ENCODE results near the gene ZBTB9. TPM values are rescaled to one million over a fixed set of nuclear protein-coding genes. Genes with fewer than 3 reads are reported as not detected.

The ZBTB9 gene
- total RNA-seq, 2 experiments from 2014 or later = 5.5 to 5.7 TPM

GRCh38 chr6:33420491-33421343 lies 33.7 kb upstream of the ZBTB9 start:
- DNase-seq = no peak
- Mint-ChIP-seq H3K27ac (peak overlapping the region; percentile 62), H3K4me3 (peak overlapping the region; percentile 71), H3K9me3 (no peaks in the 10 kb centered on the region), H3K4me1 (ENCODE audit: low read depth) (peaks cover 78% of the 10 kb centered on the region), H3K27me3 (no peaks in the 10 kb centered on the region), H3K36me3 (ENCODE audit: low read depth) (peaks cover 25% of the 10 kb centered on the region)
- intact Hi-C loops (cut with DNase I, micrococcal nuclease) = no loop called here
- POLR2A ChIA-PET = no interaction called here
- no peak for ATAC-seq (ENCODE audit: poor library complexity)
- Histone ChIP-seq H3K36me3 (ENCODE audit: insufficient read depth, low read length) (peaks cover 9% of the 10 kb centered on the region), H3K27ac (ENCODE audit: low read depth in 1 of 2, low read length in 2 of 2) (no peak overlapping the region), H3K4me3 (ENCODE audit: low read length) (no peak overlapping the region), H3K27me3 (ENCODE audit: control insufficient read depth in 1 of 2, insufficient read depth in 2 of 2, low read length in 2 of 2) (no peaks in the 10 kb centered on the region), H3K4me1 (ENCODE audit: insufficient read depth, low read length) (peaks cover 65% of the 10 kb centered on the region), H3K9me3 (ENCODE audit: control insufficient read depth in 1 of 2, insufficient read depth in 1 of 2, low read length in 2 of 2) (no peaks in the 10 kb centered on the region)
- CTCF ChIA-PET = no interaction called here
- TF ChIP-seq CTCF (IDR thresholded peaks at IDR 0.05) = no peak

- Histone ChIP-seq H3K27me3 (ENCODE audit: control insufficient read depth in 1 of 2, insufficient read depth in 2 of 2, low read length in 2 of 2) (no peaks in the 10 kb centered on the region), H3K9me3 (ENCODE audit: control insufficient read depth in 1 of 2, insufficient read depth in 1 of 2, low read length in 2 of 2) (no peaks in the 10 kb centered on the region), H3K36me3 (ENCODE audit: insufficient read depth, low read length) (peaks cover 3% of the 10 kb centered on the region), H3K27ac (ENCODE audit: low read depth in 1 of 2, low read length in 2 of 2) (no peak overlapping the region), H3K4me3 (ENCODE audit: low read length) (no peak overlapping the region), H3K4me1 (ENCODE audit: insufficient read depth, low read length) (peaks cover 59% of the 10 kb centered on the region)
- peaks cover 77% of the 10 kb centered on the region for H3K4me1 Mint-ChIP-seq (ENCODE audit: low read depth)
- ATAC-seq (ENCODE audit: poor library complexity) (no peak), DNase-seq (no peak)
- ChIA-PET CTCF (no interaction called here), POLR2A (no interaction called here)
- peaks cover 19% of the 10 kb centered on the region for H3K36me3 Mint-ChIP-seq (ENCODE audit: low read depth)
- H3K27ac Mint-ChIP-seq = peak overlapping the region; percentile 62
- TF ChIP-seq CTCF (IDR thresholded peaks at IDR 0.05) = no peak
- H3K9me3 Mint-ChIP-seq = no peaks in the 10 kb centered on the region
- intact Hi-C loops (cut with DNase I, micrococcal nuclease) = no loop called here
- H3K27me3 Mint-ChIP-seq = no peaks in the 10 kb centered on the region
- peak overlapping the region; percentile 71 for H3K4me3 Mint-ChIP-seq
Observed at GRCh38 chr6:33421344-33421643, 33.1 kb upstream of the ZBTB9 start.

DNA sequence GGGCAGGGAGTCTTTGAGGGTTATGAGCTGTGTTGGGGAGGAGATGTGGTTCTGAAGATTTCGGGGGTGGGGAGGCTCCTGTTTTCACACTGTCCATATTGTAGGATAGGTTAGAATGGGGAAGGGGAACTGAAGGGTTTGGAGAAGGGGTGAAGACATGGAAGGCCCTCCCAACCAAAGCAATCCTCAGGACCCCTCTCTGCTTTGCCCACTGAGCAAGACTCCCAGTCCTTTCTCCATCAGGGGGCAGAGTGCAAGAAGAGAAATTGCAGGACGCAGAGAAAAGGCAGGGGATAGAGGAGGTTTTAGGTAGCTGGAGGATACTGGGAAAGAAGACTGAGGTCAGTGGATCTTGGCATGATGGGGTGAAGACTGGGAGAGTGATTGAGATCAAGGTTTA lies 30.6 kb upstream of the ZBTB9 start:
- Histone ChIP-seq H3K36me3 (ENCODE audit: insufficient read depth, low read length) (peaks cover 3% of the 10 kb centered on the region), H3K4me3 (ENCODE audit: low read length) (no peak overlapping the region), H3K27me3 (ENCODE audit: control insufficient read depth in 1 of 2, insufficient read depth in 2 of 2, low read length in 2 of 2) (no peaks in the 10 kb centered on the region), H3K9me3 (ENCODE audit: control insufficient read depth in 1 of 2, insufficient read depth in 1 of 2, low read length in 2 of 2) (no peaks in the 10 kb centered on the region), H3K27ac (ENCODE audit: low read depth in 1 of 2, low read length in 2 of 2) (no peak overlapping the region), H3K4me1 (ENCODE audit: insufficient read depth, low read length) (peaks cover 58% of the 10 kb centered on the region)
- TF ChIP-seq CTCF (IDR thresholded peaks at IDR 0.05) = no peak
- ATAC-seq (ENCODE audit: poor library complexity) (no peak), DNase-seq (no peak)
- H3K4me3 Mint-ChIP-seq = peak overlapping the region; percentile 94
- ChIA-PET CTCF (interaction anchor here (0.7 kb wide), 1 partner anchor 12 kb away, joined by 3 read pairs; no protein-coding TSS in a partner anchor), POLR2A (interaction anchor here (3.0 kb wide), 1 partner anchor 124 kb away, joined by 10 read pairs; the partner anchor contains the start of gene RGL2)
- no peaks in the 10 kb centered on the region for H3K27me3 Mint-ChIP-seq
- peak overlapping the region; percentile 99 for H3K27ac Mint-ChIP-seq
- intact Hi-C loops (cut with DNase I, micrococcal nuclease) = no loop called here
- peaks cover 5% of the 10 kb centered on the region for H3K36me3 Mint-ChIP-seq (ENCODE audit: low read depth)
- no peaks in the 10 kb centered on the region for H3K9me3 Mint-ChIP-seq
- H3K4me1 Mint-ChIP-seq (ENCODE audit: low read depth) = peaks cover 71% of the 10 kb centered on the region
